AML-193 (cell line): ENCODE measurements around the gene TLCD3A.
A peak's percentile ranks its signal among the peaks of the same experiment; 100 is the strongest.
"Not testable (repeated sequence)": the region's sequence is repeated elsewhere in the genome, so short reads cannot be mapped to it uniquely, and the experiment has no call there.

Experiments
- DNase-seq, 2 experiments: peaks; one replicate each; lab custom pipeline; 2025; lab: John Stamatoyannopoulos, UW

Gene TLCD3A

DNA sequence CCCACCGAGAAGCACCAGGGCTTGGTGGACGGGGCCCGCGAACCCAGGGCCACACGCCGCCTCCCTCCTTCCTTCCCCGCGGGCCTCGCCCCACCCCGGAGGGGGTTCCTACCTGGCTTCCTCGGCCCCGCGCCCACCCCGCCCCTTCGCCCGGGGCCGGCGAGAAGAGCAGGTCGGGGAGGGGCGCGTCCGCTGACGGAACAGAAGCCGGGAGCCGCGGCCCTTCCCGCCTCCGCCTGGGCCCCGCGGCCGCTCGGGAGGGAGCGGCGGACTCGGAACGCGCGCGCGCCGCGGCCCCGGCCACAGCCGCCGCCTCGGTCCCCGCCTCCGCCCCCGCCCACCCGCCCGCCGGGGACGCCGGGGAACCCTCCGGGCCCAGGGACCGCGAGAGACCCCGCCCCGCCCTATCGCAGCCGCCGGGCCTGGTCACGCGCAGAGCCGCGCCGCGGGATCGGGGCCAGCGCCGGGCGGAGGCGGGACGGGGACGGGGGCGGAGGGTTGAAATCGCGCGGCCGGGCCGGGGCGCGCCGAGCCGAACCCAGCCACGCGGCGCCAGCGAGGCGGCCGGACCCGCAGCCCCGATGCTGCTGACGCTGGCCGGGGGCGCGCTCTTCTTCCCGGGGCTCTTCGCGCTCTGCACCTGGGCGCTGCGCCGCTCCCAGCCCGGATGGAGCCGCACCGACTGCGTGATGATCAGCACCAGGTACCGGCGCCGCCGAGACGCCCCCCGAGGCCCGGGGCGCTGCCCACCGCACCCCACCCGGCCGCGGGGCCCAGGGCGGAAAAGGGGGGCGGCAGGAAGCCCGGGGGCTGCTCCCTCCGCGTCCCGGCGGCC, at the start of gene TLCD3A:
TLCD3A (plus strand) TSS at position 530 of the 835 bp plus-strand sequence; CDS start at position 582, 52 bp downstream.
- DNase-seq = no peak

DNA sequence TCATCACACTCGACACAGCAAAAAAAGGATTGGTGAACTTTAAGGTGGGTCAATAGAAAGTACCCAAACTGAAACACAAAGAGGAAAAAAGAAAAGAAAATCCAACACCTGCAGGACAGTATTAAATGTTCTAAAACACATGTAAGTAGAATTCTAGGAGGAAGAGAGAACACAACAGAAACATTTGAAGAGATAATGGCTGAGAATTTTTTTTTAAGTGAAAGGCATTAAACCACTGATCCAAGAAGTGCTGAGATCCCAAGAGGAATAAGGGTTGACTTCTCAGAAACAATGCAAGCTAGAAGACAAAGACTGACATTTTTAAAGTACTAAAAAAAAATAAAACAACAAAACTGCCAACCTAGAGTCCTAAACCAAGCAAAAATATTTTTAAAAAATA, 49.4 kb upstream of the TLCD3A start:
- DNase-seq = no peak

DNA sequence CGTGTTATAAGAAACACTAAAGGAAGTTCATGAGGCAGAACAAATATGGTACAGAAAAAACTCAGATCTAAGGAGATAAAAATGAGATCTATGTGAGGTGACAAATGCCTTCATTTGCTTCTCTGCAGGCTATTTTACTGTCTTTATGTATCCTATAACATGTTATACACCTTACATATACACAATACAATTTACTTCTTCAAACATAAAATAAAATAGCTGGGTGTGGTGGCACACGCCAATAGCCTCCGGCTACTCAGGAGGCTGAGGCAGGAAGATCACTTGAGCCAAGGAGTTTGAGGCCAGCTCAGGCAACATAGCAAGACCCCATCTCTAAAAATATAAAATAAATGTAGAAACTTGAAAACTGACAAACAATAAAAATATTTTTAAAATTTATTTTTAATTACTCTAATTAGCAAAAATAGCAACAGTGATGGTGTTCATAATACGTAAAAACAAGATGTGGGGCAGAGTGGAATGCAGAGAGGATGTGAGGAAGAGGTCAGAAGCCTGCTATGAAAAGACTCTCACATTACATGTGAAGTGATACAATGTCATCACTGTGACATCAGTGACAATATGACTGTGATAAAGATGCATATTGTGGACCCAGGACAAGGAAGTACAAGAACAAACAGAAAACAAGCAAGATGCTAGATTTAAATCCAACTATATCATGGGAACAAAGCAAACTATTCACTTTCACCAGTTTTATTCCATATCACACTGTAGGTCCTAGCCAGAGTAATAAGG, 48.7 kb upstream of the TLCD3A start:
- no peak for DNase-seq

DNA sequence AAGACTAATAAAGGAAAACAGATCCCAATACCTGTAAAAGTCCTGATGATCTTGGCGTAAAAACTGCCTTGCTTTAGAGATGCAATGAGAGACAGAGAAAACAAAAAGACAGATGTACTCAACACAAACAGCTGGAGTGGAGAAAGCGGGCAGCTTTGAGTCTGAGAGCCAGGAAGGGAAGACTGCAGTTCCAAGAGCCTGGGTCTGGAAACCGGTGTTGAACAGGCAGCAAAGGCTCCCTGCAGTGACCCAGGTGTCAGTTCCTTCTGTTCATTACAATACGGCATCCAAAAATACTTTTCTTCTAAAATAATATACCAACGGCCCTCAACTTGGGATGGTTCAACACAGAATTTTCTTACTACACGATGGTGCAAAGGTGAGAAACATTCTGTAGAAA, 47.4 kb upstream of the TLCD3A start:
- no peak for DNase-seq

DNA sequence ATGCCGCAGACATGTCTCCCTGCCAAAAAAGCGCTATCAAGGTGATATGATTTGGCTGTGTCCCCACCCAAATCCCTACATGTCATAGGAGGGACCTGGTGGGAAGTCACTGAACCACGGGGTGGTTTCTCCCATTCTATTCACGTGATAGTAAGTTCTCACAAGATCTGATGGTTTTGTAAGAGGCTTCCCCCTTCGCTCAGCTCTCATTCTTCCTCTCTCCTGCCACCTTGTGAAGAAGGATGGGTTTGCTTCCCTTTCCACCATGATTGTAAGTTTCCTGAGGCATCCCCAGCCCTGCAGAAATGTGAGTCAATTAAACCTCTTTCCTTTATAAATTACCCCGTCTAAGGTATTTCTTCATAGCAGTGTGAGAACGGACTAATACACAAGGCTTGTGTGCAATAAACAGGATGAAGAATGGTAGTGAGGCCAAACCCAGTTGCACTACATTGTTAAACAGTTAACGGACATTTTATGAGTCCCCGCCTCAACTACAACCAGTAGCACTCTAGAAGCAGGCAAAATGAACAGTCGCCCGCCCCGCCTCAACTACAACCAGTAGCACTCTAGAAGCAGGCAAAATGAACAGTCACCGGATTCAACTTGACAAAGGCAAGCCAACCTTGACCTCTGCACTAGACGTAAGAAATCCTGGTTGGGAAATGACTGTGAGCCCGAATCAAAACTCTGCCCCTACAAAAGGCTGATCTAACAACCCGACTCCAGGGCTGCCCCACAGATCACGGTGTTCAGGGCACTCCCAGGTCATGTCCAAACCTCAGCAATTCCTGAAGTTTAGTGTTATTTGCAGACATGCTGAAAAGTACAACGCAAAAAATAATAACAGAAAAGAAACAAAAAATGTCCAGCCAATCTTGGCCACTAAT, 44.1 kb upstream of the TLCD3A start:
- DNase-seq = peak; percentile 6 to 14

DNA sequence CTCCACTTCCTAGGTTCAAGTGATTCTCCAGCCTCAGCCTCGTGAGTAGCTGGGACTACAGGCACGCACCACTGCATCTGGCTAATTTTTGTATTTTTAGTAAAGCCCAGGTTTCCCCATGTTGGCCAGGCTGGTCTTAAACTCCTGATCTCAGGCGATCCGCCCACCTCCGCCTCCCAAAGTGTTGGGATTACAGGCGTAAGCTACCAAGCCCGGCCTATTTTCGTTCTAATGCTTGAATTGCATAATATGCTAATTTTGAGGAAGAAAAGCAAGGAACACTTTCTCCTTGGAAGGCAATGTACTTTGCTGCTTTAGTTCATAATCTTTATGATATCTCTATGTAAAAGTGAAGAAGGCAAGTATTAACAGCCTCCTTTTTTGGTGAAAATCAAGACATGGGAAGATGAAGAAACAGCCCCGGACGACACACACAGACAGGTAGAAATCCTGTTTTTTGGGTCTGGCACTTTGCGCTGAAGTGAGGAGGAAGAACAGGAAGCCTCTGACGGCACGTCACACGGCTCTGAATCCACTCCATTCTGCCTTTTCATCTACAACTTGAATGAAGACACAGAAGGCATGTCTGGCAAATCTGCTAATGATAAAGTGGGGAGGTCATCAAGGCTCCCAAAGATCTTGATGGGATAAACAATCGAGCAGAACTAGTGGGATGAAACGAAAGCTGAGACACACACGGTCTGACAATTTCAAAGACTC, 42.7 kb upstream of the TLCD3A start:
- DNase-seq = no peak

DNA sequence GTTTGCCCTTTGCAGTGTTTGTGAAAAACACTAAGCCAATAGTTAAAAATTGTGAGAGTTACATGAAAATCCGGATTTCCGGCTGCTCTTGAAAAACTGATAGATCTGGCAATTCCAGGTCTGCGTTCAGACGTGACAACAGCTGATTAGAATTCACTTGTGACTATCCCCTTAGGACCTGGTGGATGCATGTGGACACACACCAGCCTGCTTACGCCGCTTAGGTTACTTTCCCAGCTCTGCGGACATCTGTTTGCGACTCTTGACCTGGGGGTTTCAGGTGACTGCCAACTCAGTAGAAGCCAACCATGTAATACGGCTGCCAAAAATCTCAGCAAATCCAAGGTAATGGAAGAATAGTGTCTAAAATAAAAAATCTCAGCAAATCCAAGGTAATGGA, 42.0 kb upstream of the TLCD3A start:
- DNase-seq = no peak

DNA sequence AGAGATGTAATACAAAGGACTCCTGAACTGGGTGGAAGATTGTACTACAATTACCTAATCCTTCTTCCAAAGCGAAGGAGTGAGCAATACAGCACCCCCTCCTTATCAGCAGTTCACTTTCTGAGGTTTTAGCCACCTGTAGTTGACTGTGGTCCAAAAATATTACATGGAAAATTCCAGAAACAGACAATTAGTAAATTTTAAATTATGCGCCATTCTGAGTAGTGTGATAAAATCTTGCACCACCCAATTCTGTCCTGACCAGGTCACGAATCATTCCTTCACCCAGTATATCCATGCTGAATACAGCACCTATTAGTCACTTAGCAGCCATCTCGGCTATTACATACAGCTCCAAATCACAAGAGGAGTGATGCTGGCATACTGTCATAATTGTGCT, 41.0 kb upstream of the TLCD3A start:
- DNase-seq = no peak

DNA sequence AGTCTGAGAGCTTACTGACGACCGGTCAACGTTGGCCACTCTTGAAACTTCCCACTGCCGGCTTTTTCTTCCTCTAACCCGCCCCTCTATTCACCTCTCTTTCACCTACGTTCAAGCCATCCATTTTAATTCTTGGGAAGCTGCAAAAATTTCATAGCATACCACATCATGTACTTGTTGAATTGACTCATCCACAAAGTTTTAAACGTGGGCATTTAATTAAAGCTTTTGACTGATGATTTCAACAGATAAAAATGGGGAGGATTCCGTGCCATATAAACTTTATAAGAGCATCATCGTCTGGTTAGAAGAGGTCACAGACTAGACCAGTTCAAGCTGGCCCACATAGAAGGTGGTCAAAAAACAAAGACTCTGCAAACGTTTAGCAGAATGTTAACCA, 40.3 kb upstream of the TLCD3A start:
- no peak for DNase-seq

DNA sequence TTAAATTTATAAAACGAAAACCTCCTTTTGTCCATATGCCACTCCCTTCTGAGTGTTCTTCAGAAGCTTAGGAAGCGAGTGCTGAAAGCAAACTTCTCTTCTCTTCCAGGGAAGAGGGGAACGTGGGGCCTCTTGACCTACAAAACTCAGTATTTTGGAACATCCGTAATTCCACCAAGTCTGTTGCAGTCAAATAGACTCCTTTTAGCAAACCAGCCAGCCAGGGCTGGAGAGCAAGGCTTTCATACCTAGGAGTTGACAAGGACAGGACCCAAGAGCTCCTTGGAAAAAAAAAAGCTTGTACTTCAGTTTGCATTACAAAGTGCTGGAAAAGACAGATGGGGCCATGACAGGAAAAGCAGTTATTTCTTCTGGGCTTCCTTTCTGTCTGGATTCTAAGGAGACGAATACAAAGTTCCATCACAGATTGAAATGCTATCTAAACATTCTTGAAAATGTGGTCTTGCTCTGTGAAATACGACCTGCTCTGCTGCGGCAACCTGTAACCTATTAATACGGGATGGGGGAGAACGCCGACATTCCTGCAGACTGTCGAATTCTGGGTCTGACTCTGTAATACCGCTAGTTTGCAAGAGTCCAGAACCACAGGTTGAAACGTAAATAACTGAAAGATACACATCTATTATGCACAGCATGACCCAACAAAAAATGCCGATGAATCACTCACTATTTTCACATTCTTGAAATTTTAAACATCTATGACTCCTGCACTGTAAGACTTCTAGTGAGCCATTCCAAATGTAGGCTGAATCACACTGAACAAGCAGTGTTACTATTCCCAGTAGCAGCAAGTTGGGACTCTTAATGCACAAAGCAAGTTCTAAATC, 38.4 kb upstream of the TLCD3A start:
- no peak for DNase-seq

DNA sequence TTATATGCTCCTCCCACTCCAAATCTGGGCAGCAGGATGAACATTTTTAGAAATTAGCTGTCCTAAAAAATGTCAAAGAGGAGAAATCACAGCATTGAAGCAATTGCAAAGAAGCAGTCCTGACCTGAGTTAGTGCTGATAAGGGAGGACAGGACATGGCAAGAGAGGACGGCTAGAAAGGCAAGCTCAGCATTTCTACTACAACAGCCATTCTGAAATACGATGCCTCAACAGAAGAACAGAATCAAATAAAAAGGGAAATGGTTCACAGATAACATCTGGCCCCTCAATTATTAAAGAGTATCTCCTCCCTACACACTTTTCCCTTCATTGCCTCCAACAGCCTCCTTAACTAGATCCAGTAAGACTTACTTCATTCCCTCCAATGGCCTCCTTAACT, 36.0 kb upstream of the TLCD3A start:
- no peak for DNase-seq

DNA sequence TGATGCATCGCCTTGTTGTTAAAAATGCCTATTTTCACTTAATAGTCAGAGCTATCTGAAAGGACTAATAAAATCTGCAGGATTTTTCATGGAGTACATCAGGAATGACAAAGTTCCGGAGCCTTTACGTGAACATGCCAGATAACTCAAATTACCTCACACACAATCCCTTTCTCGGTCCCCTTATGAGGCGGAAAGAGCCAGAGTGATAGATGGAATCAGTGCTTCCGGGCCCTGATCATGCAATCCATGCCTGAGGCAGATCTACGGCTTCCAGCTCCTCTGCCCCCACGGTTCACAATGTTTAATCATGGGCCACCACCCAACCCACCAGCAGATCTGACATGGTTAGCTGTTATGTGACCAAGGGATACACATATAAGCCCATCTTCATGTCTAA, 34.7 kb upstream of the TLCD3A start:
- DNase-seq = no peak

DNA sequence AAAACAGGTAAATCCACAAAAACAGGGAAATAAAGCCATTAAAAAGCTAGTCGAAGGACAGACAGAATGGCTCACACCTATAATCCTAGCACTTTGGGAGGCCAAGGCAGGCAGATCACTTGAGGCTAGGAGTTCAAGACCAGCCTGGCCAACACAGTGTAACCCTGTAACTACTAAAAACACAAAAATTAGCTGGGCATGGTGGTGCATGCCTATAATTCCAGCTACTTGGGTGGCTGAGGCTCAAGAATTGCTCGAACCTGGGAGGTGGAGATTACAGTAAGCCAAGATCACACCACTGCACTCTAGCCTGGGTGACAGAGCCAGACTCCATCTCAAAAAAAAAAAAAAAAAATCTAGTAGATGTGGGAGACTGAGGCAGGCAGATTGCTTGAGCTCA, 34.3 kb upstream of the TLCD3A start:
- DNase-seq = not testable (repeated sequence)

DNA sequence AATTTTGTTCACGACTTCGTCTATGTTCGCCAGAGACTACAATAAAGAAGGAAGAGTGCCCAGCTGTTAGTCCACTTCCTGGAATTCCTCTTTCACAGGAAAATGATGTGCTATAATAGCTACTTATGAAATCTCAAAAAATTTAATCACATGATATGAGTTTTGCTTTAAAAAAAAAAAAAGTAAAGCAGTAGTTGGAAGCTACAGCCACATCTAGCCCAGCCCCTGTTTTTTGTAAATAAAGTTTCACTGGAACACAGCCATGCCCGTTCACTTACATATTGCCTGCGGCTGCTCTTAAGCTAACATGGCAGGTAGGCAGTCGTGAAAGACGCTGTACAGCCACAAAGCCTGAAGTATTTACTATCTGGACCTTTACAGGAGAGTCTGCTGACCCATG, 33.1 kb upstream of the TLCD3A start:
- DNase-seq = no peak

DNA sequence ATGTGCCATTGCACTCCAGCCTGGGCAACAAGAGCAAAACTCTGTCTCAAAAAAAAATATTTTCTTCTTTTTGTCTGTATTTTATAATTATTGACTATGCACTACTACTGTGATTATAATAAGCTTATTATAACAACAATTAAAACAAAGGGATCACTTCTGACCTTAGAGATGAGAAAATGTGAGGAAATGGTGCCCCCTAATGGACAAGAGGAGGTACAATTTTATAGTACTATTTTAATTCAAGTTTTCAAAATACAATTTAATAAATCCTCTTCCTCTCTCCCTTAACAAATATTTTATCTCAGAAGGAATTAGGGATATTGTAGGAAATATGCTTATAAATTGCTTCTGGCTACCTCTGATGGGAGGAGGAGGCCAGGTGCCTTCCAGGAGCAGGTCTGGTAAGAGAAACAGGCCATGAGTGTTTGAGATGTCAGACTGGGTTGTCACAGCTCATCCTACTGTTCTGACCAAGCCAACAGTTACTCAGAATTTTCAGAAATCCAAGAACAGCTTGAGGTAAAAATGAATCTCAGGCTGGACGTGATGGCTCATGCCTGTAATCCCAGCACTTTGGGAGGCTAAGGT, 31.8 kb upstream of the TLCD3A start:
- peak; percentile 4 to 29 for DNase-seq

DNA sequence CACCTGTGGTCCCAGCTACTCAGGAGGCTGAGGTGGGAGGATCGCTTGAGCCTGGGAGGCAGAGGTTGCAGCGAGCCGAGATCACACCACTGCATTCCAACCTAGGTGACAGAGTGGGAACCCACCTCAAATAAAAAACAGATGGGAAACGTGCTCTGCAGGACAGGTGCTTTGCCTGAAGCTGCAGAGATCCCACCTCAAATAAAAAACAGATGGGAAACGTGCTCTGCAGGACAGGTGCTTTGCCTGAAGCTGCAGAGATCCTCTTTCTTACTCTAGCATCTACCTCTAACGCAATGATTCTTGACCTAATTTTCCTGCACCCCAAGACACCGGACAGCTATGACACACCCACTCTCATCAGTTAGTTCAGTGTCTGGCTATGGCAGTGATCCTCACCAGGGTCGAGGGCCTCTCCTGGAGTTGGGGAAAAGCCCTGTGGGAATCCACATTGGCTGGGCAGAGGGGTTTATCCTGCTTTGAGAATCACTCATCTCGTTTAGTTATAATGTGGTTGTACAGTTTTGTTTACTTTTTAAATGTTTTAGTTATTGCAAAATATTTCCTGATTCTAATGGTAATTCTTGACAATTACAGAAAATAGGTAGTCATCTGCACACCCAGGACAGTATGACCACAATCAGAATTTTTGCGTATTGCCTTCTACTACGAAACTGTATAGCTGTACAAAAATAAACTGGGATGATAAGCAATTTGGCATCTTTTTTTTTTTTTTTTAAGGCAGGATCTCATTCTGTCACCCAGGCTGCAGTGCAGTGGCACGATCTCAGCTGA, 29.1 kb upstream of the TLCD3A start:
- DNase-seq = no peak

DNA sequence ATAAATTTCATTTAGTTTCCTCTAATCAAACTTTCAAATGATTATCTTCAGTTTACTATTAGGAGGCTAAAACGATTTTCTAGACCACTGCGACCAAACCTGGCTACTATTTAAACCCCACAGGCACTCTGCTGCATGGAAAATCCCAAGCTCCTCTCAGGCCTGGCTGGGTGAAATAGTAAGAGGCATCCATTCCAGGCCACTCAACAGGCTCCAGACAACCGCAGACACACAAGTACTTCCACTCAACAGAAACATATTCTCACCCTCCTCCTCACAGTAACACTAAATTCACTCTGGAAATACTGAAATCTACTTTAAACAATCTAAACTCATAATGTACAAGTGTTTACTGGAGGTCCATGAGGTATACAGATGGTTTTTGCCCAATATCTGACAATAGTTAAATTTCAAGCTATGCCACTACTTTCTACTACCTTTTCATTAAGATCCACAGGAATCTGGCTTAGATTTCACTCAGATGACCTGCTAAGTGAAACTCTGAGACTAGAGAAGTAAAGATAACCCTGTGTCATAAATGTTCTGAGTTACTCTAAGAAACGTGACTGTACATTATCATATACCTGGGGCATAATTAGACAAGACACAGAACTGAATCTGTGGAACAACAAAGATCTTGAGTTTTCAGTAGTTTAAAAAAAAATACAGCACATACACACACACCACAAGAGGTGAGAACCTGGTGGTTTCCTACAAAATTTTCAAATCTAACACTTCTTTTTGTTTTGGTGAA, 28.1 kb upstream of the TLCD3A start:
- DNase-seq = no peak

DNA sequence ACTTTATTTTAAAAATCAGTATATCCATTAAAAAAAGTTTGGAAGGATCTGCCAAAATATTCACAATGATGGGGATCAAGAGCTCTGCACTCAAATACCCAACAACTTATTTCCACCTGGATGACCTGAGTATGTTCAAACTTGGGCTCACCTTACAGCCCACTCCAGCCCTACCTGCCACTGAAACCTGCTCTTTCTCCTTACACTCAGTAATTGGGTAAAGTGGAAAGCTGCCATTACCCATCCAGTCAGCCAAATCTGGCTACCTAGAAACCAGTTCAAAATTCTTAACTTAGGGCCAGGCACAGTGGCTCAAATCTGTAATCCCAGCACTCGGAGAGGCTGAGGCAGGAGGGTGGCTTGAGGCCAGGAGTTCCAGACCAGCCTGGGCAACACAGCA, 27.4 kb upstream of the TLCD3A start:
- no peak for DNase-seq

DNA sequence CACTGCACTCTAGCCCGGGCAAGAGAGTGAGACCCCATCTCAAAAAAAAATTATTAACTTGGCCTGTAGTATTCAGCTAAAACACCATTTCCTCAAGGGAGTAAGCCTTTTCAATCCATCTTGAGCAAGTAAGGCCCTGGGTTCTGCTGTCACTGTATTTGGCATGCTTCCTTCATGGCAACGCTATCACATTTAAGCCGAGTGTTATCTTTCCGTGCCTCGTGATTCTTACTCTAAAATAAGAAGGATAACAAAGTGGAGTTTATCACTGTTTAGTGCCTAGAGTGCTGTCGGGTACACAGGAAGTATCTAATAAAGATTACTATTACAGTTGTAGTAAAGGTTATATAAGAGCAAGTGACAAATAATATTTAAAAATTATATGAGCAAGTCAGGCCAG, 26.5 kb upstream of the TLCD3A start:
- DNase-seq = no peak
